Ovary (tissue), 9 donors: ENCODE data around the gene MCU. TPM values are rescaled to one million over a fixed set of nuclear protein-coding genes. Genes with fewer than 3 reads are reported as not detected.

ENCODE experiments used
- DNase-seq, 5 donors: peaks; one replicate each; pipeline ENCODE4 v3.0.0-alpha.2; 2019 to 2020
- H3K27ac ChIP-seq, 2 donors: fragments of 200-600 bp; one replicate each; pipeline versions ENCODE4 v1.5.1 to v1.8.0; 2019 to 2022
- H3K27me3 ChIP-seq: fragments of 200-600 bp; one replicate; pipeline ENCODE4 v1.8.0; 2022
- H3K36me3 ChIP-seq: fragments of 200-600 bp; sonication (generic); one replicate; pipeline ENCODE4 v1.5.1; 2019
- H3K4me1 ChIP-seq: one replicate; pipeline ENCODE4 v1.8.1; 2013; ENCODE audit warnings: mild to moderate bottlenecking, moderate library complexity; ENCODE audit not compliant: insufficient read depth
- H3K4me3 ChIP-seq: fragments of 200-600 bp; sonication (generic); one replicate; pipeline ENCODE4 v1.5.1; 2017
- H3K9me3 ChIP-seq, 2 donors: fragments of 200-600 bp in 1 of 2; sonication (generic) in 1 of 2; one replicate each; pipeline versions ENCODE4 v1.5.1 to v1.8.1; 2013 to 2019; ENCODE audit warnings: mild to moderate bottlenecking in 1 of 2, moderate library complexity in 1 of 2
- CTCF ChIP-seq, 3 donors: fragments of 450-650 bp in 2 of 3; fragments of 200-600 bp in 1 of 3; IDR thresholded peaks; one replicate each; pipeline versions ENCODE4 v1.5.1 to v1.8.0; 2016 to 2022; ENCODE audit warnings: antibody characterized with exemption in 3 of 3, mild to moderate bottlenecking in 1 of 3
- EP300 ChIP-seq: sonication (generic); formaldehyde crosslinking; IDR thresholded peaks from one replicate; pipeline ENCODE4 v1.6.1; 2017; ENCODE audit warnings: antibody characterized with exemption
- POLR2A ChIP-seq: fragments of 450-650 bp; IDR thresholded peaks from one replicate; pipeline ENCODE4 v1.6.1; 2017; ENCODE audit warnings: antibody characterized with exemption, mild to moderate bottlenecking, moderate library complexity
- WGBS, 3 donors: extraction: QIAGEN DNeasy Blood & Tissue Kit in 1 of 3; methylation state at CpG; one replicate each; pipeline versions ENCODE4 v1.1.5 to v1.1.7; 2013 to 2017; 5-methylcytosine and 5-hydroxymethylcytosine counted together
- intact Hi-C, 4 donors: fragments of 100-400 bp; cut with DNase I; formaldehyde crosslinking; loops; one replicate each; pipeline versions ENCODE4 v1.11.0 to v1.15.1; 2022 to 2023
- polyA plus RNA-seq, 2 donors: library from polyadenylated mRNA; stranded (reverse); fragments of 200-250 nt in 1 of 2; fragments of 350-450 nt in 1 of 2; fragmentation: Illumina TruSeq in 1 of 2; extraction: RNeasy Lipid Tissue Mini Kit (QIAGEN cat#74804) in 1 of 2; gene quantifications; one replicate each; pipeline ENCODE4 v1.2.3, GENCODE V29; 2013 to 2014
- total RNA-seq, 7 donors: library from RNA; depleted of rRNA in 2 of 7; stranded (reverse); fragments of >200 nt in 2 of 7; fragmentation: NEBNext Ultra II Directional in 3 of 7; extraction: Animal tissue kit (Norgen Biotek cat#: 25700) in 3 of 7; gene quantifications; one replicate each; pipeline versions ENCODE4 v1.1.0 to v1.2.4, GENCODE V29; 2016 to 2023
- donor health status: DM: no; HTN: no; CAD: no; lungs with moderate emphysema.
- donor health status: DM: no; HTN: no; CAD: no.
- donor health status: Bipolar disorder and iron deficiency.
- donor health status: DM: yes; HTN: yes; CAD: no.
- donor health status: DM: no; HTN: no; CAD: no.
- donor health status: DM: yes; HTN: yes; CAD: no.

MCU gene
- total and polyA plus RNA-seq, 9 donors, result 10.3 to 27.1 (median 12.8) TPM

- no peak overlapping the region for H3K27ac ChIP-seq
- intact Hi-C loops, result loop anchor here in 1 of 4 donors (5.0 kb wide), 1 partner anchor 1613 kb away; the partner anchor contains the start of gene UNC5B
- H3K4me1 ChIP-seq, result no peaks in the 10 kb centered on the region
- TF ChIP-seq EP300 (no peak), CTCF (IDR thresholded peaks at IDR 0.05) (no peak), POLR2A (no peak)
- H3K4me3 ChIP-seq, result no peak overlapping the region
- no peaks in the 10 kb centered on the region for H3K36me3 ChIP-seq
- no peaks in the 10 kb centered on the region for H3K27me3 ChIP-seq
- H3K9me3 ChIP-seq, result no peaks in the 10 kb centered on the region
- DNase-seq, result no peak
Measured at GRCh38 chr10:72825163-72825562, 133.2 kb downstream of the MCU start.

GRCh38 chr10:72826346-72826745 lies 134.4 kb downstream of the MCU start:
- no peak for DNase-seq
- no peak overlapping the region for H3K4me3 ChIP-seq
- H3K9me3 ChIP-seq, result no peaks in the 10 kb centered on the region
- TF ChIP-seq EP300 (no peak), CTCF (IDR thresholded peaks at IDR 0.05) (no peak), POLR2A (no peak)
- intact Hi-C loops, result loop anchor here in 1 of 4 donors (5.0 kb wide), 1 partner anchor 1614 kb away; the partner anchor contains the start of gene UNC5B
- H3K27me3 ChIP-seq, result no peaks in the 10 kb centered on the region
- H3K27ac ChIP-seq, result no peak overlapping the region
- H3K4me1 ChIP-seq, result no peaks in the 10 kb centered on the region
- no peaks in the 10 kb centered on the region for H3K36me3 ChIP-seq

GRCh38 chr10:72828294-72828693 lies 136.4 kb downstream of the MCU start:
- Histone ChIP-seq H3K36me3 (no peaks in the 10 kb centered on the region), H3K4me3 (no peak overlapping the region), H3K27ac (no peak overlapping the region), H3K27me3 (no peaks in the 10 kb centered on the region), H3K4me1 (no peaks in the 10 kb centered on the region), H3K9me3 (no peaks in the 10 kb centered on the region)
- DNase-seq, result no peak
- TF ChIP-seq EP300, result no peak
- TF ChIP-seq POLR2A, result no peak
- no peak for TF ChIP-seq CTCF (IDR thresholded peaks at IDR 0.05)
- intact Hi-C loops, result loop anchor here in 1 of 4 donors (5.0 kb wide), 1 partner anchor 1616 kb away; the partner anchor contains the start of gene UNC5B

GRCh38 chr10:72830625-72831024 lies 138.7 kb downstream of the MCU start:
- 45 to 67% (median 52%) methylated on average over 2 of the region's 2 CpGs for WGBS, 3 donors
- no peaks in the 10 kb centered on the region for H3K36me3 ChIP-seq
- no peaks in the 10 kb centered on the region for H3K4me1 ChIP-seq
- no peak for TF ChIP-seq CTCF (IDR thresholded peaks at IDR 0.05)
- TF ChIP-seq EP300, result no peak
- no peak for TF ChIP-seq POLR2A
- no peaks in the 10 kb centered on the region for H3K9me3 ChIP-seq
- H3K4me3 ChIP-seq, result no peak overlapping the region
- H3K27me3 ChIP-seq, result no peaks in the 10 kb centered on the region
- no peak for DNase-seq
- H3K27ac ChIP-seq, result no peak overlapping the region
- intact Hi-C loops, result loop anchor here (5.0 to 10.0 kb wide), 3 partner anchors 126 to 463 kb away; partner anchors contain the start of gene MCU (in 2 of the 4)
